ENCODE measurements around the gene STXBP3.

- TF ChIP-seq MYC (CRISPR knock-in tag; IDR thresholded peaks at IDR 0.05; ENCODE audit: borderline replicate concordance) (no peak), CTCF (CRISPR knock-in tag; IDR thresholded peaks at IDR 0.05) (no peak), ZNF484 (CRISPR knock-in tag; IDR thresholded peaks at IDR 0.05; ENCODE audit: borderline replicate concordance, low read depth) (no peak), SMARCC2 (IDR thresholded peaks at IDR 0.05) (no peak), HMG20B (CRISPR knock-in tag; conservative IDR thresholded peaks at IDR 0.05) (no peak)
These were observed 45.3 kb downstream of the STXBP3 start for GRCh38 chr1:108791790-108792189.
